Calu3 (cell line): ENCODE data around the gene POLR3A. TPM values are rescaled to one million over a fixed set of nuclear protein-coding genes. Genes with fewer than 3 reads are reported as not detected.

Experiments used
- BruUV-seq: library from RNA; stranded (reverse); fragments of 400-500 nt; replicated peaks from 2 replicates; lab custom pipeline; 2021; lab: Mats Ljungman, UMichigan
- CTCF ChIA-PET: fragments of 300-600 bp; sonication (Branson Sonifier 250); formaldehyde crosslinking; loops from one replicate; lab custom pipeline; 2022; ENCODE audit warnings: antibody characterized with exemption; lab: Charles Lee
- DNase-seq: peaks from one replicate; pipeline ENCODE4 v3.0.0; 2022
- H3K27ac Mint-ChIP-seq: one replicate; pipeline ENCODE4 v1.8.0; 2022; ENCODE audit warnings: mixed read lengths; ENCODE audit not compliant: unreplicated experiment
- H3K27me3 Mint-ChIP-seq: one replicate; pipeline ENCODE4 v1.8.0; 2022; ENCODE audit warnings: mixed read lengths; ENCODE audit not compliant: unreplicated experiment
- H3K36me3 Mint-ChIP-seq: one replicate; pipeline ENCODE4 v1.8.0; 2022; ENCODE audit warnings: mild to moderate bottlenecking, moderate library complexity, mixed read lengths; ENCODE audit not compliant: insufficient read depth, unreplicated experiment
- H3K4me1 Mint-ChIP-seq: one replicate; pipeline ENCODE4 v1.8.0; 2022; ENCODE audit warnings: mild to moderate bottlenecking, low read depth, mixed read lengths; ENCODE audit not compliant: unreplicated experiment
- H3K4me3 Mint-ChIP-seq: one replicate; pipeline ENCODE4 v1.8.0; 2022; ENCODE audit warnings: mild to moderate bottlenecking, low read depth, moderate library complexity, mixed read lengths; ENCODE audit not compliant: unreplicated experiment
- H3K9me3 Mint-ChIP-seq: one replicate; pipeline ENCODE4 v1.8.0; 2022; ENCODE audit warnings: low read depth, mixed read lengths; ENCODE audit not compliant: unreplicated experiment
- intact Hi-C: fragments of 100-400 bp; cut with micrococcal nuclease; formaldehyde crosslinking; loops from one replicate; pipeline ENCODE4 v1.10.0; 2022; ENCODE audit not compliant: unreplicated experiment
- total RNA-seq: library from RNA; stranded (reverse); gene quantifications from 2 replicates; pipeline ENCODE4 v1.2.3, GENCODE V29; 2022
- TF ChIP-seq, protein P1 (sequence below): fragments of 200-600 bp; IDR thresholded peaks from one replicate; pipeline ENCODE4 v1.8.0; 2022; ENCODE audit warnings: antibody characterized with exemption; ENCODE audit not compliant: unreplicated experiment

The POLR3A gene
- total RNA-seq, 1 experiment from 2014 or later: 26.6 TPM

- Mint-ChIP-seq H3K27me3 (no peaks in the 10 kb centered on the region), H3K9me3 (no peaks in the 10 kb centered on the region), H3K36me3 (peaks cover 64% of the 10 kb centered on the region), H3K27ac (no peak overlapping the region), H3K4me3 (no peak overlapping the region), H3K4me1 (no peaks in the 10 kb centered on the region)
- intact Hi-C loops: loop anchor here (10.0 kb wide), 1 partner anchor 165 kb away; no protein-coding TSS in a partner anchor
- CTCF ChIA-PET: no interaction called here
- TF ChIP-seq, protein P1, sequence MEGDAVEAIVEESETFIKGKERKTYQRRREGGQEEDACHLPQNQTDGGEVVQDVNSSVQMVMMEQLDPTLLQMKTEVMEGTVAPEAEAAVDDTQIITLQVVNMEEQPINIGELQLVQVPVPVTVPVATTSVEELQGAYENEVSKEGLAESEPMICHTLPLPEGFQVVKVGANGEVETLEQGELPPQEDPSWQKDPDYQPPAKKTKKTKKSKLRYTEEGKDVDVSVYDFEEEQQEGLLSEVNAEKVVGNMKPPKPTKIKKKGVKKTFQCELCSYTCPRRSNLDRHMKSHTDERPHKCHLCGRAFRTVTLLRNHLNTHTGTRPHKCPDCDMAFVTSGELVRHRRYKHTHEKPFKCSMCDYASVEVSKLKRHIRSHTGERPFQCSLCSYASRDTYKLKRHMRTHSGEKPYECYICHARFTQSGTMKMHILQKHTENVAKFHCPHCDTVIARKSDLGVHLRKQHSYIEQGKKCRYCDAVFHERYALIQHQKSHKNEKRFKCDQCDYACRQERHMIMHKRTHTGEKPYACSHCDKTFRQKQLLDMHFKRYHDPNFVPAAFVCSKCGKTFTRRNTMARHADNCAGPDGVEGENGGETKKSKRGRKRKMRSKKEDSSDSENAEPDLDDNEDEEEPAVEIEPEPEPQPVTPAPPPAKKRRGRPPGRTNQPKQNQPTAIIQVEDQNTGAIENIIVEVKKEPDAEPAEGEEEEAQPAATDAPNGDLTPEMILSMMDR: no peak
- no peak for DNase-seq
- BruUV-seq: no TSS peak
Measured at GRCh38 chr10:78009662-78010061, 19.7 kb downstream of the POLR3A start.

DNA sequence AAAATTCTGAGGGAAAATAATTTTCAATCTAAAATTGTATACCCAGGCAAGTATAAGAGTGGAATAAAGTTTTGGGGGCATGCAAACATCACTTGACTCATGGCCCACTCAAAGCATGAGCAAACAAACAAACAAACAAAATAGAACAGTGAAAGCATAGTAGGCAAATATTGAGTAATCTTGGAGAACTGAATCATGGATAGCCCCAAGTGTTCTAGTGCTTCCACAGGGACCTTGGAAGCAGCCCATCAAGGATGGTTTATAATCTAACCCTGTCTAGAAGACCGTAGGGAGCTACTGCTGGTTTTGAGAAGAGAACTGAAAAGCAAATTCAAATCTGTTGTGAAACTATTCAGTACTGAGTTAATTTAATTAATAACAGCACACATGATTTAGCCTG lies 22.1 kb downstream of the POLR3A start:
- no TSS peak for BruUV-seq
- CTCF ChIA-PET: no interaction called here

DNA sequence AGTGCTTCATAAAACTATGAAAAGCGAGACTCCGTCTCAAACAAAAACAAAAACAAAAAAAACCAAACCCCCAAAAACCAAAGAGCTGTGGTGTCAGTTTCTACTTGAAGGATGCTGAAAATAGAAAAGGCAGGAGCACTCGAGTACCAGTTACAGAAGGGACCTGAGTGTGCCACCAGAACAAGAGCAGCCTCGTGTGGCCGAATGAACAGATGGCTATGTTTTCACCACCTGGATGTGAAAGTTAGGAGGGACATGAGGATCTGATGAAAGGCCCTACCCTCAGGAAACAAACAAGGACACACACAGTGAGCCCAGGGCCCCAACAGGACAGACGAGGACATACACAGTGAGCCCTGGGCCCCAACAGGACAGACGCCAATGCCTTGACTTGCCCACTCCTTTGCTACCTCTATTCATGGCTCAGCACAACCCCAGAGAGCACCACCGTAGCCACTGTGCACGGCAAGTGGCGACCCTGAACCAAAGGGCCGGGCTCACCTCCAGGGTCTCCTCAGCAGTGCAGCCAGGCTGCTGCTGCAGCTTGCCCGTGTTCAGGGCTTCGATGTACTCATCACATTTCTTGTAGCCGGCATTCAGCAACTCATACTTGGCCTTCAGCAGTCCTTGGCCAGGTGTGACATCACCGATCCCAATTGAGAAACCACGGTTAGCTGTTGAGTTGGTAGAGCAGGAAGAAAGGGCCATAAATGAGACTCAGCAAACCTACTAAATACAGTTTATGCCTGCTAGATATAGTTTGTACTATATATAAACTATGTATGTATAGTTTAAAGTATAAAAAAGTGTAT lies 24.9 kb downstream of the POLR3A start:
- Mint-ChIP-seq H3K9me3 (no peaks in the 10 kb centered on the region), H3K4me3 (no peak overlapping the region), H3K4me1 (no peaks in the 10 kb centered on the region), H3K27ac (no peak overlapping the region), H3K36me3 (peaks cover 50% of the 10 kb centered on the region), H3K27me3 (no peaks in the 10 kb centered on the region)
- intact Hi-C loops: loop anchor here (10.0 kb wide), 1 partner anchor 160 kb away; no protein-coding TSS in a partner anchor
- no peak for DNase-seq
- no TSS peak for BruUV-seq
- TF ChIP-seq, protein P1: no peak
- CTCF ChIA-PET: no interaction called here

More for the DNA sequence above, 22.1 kb downstream of the POLR3A start:
- H3K9me3 Mint-ChIP-seq: no peaks in the 10 kb centered on the region
- H3K4me1 Mint-ChIP-seq: no peaks in the 10 kb centered on the region
- H3K4me3 Mint-ChIP-seq: no peak overlapping the region
- H3K27me3 Mint-ChIP-seq: no peaks in the 10 kb centered on the region
- peaks cover 56% of the 10 kb centered on the region for H3K36me3 Mint-ChIP-seq
- TF ChIP-seq, protein P1: no peak
- no peak overlapping the region for H3K27ac Mint-ChIP-seq
- DNase-seq: no peak
- intact Hi-C loops: loop anchor here (10.0 kb wide), 1 partner anchor 162 kb away; no protein-coding TSS in a partner anchor

- BruUV-seq: no TSS peak
- Mint-ChIP-seq H3K9me3 (no peaks in the 10 kb centered on the region), H3K36me3 (peaks cover 43% of the 10 kb centered on the region), H3K4me1 (no peaks in the 10 kb centered on the region), H3K4me3 (no peak overlapping the region), H3K27me3 (no peaks in the 10 kb centered on the region), H3K27ac (no peak overlapping the region)
- TF ChIP-seq, protein P1: no peak
- CTCF ChIA-PET: no interaction called here
- no peak for DNase-seq
- intact Hi-C loops: loop anchor here (10.0 kb wide), 1 partner anchor 158 kb away; no protein-coding TSS in a partner anchor
Measured at GRCh38 chr10:78002541-78003288, 26.6 kb downstream of the POLR3A start.
